Uterus (tissue), 4 donors: Measurements from ENCODE around the gene ARMC8. TPM values are rescaled to one million over a fixed set of nuclear protein-coding genes. Genes with fewer than 3 reads are reported as not detected.
"Not testable (repeated sequence)": the region's sequence is repeated elsewhere in the genome, so short reads cannot be mapped to it uniquely, and the experiment has no call there.

Source experiments
- DNase-seq, 2 donors: peaks; one replicate each; pipeline ENCODE4 v3.0.0-alpha.2; 2019 to 2020
- H3K27ac ChIP-seq, 2 donors: fragments of 200-600 bp; sonication (generic); 1 replicate in 1 of 2; 2 replicates in 1 of 2; pipeline ENCODE4 v1.5.1; 2016 to 2018
- H3K27me3 ChIP-seq, 2 donors: fragments of 200-600 bp; sonication (generic); one replicate each; pipeline ENCODE4 v1.5.1; 2018 to 2019; ENCODE audit warnings: control low read depth in 1 of 2
- H3K36me3 ChIP-seq, 2 donors: fragments of 200-600 bp; sonication (generic); one replicate each; pipeline ENCODE4 v1.5.1; 2019; ENCODE audit warnings: control low read depth in 1 of 2
- H3K4me1 ChIP-seq, 2 donors: fragments of 200-600 bp; sonication (generic); one replicate each; pipeline ENCODE4 v1.5.1; 2018 to 2019; ENCODE audit warnings: control low read depth in 1 of 2
- H3K4me3 ChIP-seq, 2 donors: fragments of 200-600 bp; sonication (generic); 1 replicate in 1 of 2; 2 replicates in 1 of 2; pipeline ENCODE4 v1.5.1; 2018 to 2019; ENCODE audit warnings: mild to moderate bottlenecking in 1 of 2
- H3K9me3 ChIP-seq, 2 donors: fragments of 200-600 bp; sonication (generic); one replicate each; pipeline ENCODE4 v1.5.1; 2019; ENCODE audit warnings: control low read depth in 1 of 2
- POLR2A ChIP-seq, 2 donors: fragments of 450-650 bp; IDR thresholded peaks; one replicate each; pipeline ENCODE4 v1.6.1; 2016; ENCODE audit warnings: antibody characterized with exemption in 2 of 2, mild to moderate bottlenecking in 1 of 2, moderate library complexity in 1 of 2
- intact Hi-C: fragments of 100-400 bp; cut with DNase I; formaldehyde crosslinking; loops from one replicate; pipeline ENCODE4 v1.15.1; 2023; ENCODE audit warnings: low total_unique reads
- total RNA-seq, 4 donors: library from RNA; depleted of rRNA in 3 of 4; stranded (reverse); fragments of >200 nt in 3 of 4; gene quantifications; one replicate each; pipeline versions ENCODE4 v1.1.0 to v1.2.4, GENCODE V29; 2014 to 2023
- TF ChIP-seq, protein P1 (sequence below), 4 experiments: fragments of 200-600 bp in 2 of 4; fragments of 450-650 bp in 2 of 4; sonication (generic) in 2 of 4; IDR thresholded peaks; one replicate each; pipeline ENCODE4 v1.5.1; 2016 to 2019; ENCODE audit warnings: antibody characterized with exemption in 4 of 4, mild to moderate bottlenecking in 2 of 4, moderate library complexity in 1 of 4
- donor health status: DM: yes; HTN: yes; CAD: no.

The ARMC8 gene
- 10 to 100 TPM; 38.7 to 85.1 (median 64.6) TPM for total RNA-seq

DNA sequence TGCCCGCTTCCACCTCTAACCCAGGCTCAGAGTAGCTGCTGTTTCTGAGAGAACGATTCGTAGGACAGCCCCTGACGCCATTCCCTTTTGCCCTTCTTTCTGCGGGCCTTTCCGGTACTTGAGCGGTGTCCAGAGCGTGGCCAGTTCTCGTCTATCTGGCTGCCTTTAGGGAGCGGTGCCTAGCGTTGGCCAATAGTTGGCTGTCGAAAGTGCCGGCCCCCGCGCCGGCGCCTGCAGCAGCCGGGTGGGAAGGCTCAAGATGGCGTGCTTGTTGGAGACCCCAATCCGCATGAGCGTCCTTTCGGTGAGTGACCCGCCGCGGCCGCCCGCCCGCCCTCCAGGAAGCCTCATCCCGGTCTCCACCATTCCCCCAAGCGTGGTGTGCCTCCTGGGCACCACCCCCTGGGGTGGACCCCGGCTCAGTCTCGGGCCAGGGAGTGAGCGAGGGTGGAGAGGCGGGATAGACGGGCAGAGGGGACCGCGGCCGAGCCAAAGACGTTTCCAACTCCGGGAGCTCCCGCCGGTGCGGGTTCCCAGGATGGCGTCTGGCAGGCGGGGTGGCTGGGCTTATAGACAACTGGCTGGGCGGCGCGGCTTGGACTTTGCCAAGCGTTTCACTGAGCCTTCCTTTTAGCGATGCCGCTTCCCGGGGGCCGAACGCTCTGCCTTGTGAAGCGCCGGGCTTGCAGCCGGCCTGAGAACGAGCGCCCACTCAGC lies at the start of gene ARMC8:
ARMC8 (plus strand) TSS at position 6 of the 717 bp plus-strand sequence; CDS start at position 260, 254 bp downstream.
- Histone ChIP-seq H3K27ac (peak within 1 kb of the TSS; percentile 89 to 94), H3K36me3 (no peaks in the 10 kb centered on the region), H3K4me3 (peak within 1 kb of the TSS; percentile 78 to 96), H3K4me1 (peaks cover 0 to 4% of the 10 kb centered on the region in 2 donors), H3K27me3 (no peaks in the 10 kb centered on the region), H3K9me3 (no peaks in the 10 kb centered on the region)
- peak; percentile 25 to 49 for DNase-seq
- peak; percentile 64 to 65 for TF ChIP-seq POLR2A (IDR thresholded peaks at IDR 0.05)
- TF ChIP-seq, protein P1, sequence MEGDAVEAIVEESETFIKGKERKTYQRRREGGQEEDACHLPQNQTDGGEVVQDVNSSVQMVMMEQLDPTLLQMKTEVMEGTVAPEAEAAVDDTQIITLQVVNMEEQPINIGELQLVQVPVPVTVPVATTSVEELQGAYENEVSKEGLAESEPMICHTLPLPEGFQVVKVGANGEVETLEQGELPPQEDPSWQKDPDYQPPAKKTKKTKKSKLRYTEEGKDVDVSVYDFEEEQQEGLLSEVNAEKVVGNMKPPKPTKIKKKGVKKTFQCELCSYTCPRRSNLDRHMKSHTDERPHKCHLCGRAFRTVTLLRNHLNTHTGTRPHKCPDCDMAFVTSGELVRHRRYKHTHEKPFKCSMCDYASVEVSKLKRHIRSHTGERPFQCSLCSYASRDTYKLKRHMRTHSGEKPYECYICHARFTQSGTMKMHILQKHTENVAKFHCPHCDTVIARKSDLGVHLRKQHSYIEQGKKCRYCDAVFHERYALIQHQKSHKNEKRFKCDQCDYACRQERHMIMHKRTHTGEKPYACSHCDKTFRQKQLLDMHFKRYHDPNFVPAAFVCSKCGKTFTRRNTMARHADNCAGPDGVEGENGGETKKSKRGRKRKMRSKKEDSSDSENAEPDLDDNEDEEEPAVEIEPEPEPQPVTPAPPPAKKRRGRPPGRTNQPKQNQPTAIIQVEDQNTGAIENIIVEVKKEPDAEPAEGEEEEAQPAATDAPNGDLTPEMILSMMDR (IDR thresholded peaks at IDR 0.05), result peak in 1 of 4 experiments; percentile 14
- intact Hi-C loops, result no loop called here

DNA sequence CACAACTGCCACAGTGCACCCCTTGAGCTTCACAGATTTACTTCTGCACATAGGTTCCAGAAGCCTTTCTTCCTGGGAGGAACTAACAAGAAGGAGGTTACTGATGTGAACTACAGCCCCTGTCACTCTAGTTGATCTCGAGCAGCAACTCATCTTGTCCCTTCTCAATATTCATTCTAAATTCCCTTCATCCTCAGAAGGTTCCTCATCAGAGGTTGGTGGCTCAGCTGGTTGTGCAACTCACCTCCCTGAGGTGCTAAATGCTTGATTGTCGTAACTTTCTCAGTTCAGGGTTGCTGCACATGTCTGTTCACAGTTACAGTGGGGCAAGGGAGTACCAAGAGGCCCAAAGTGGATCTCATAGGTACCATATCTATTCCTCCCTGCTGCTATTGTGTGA lies 49.2 kb upstream of the ARMC8 start:
- DNase-seq, result no peak
- no peaks in the 10 kb centered on the region for H3K27me3 ChIP-seq
- no peaks in the 10 kb centered on the region for H3K9me3 ChIP-seq
- H3K36me3 ChIP-seq, result no peaks in the 10 kb centered on the region
- no peak overlapping the region for H3K4me3 ChIP-seq
- TF ChIP-seq POLR2A (IDR thresholded peaks at IDR 0.05), result no peak
- TF ChIP-seq, protein P1 (IDR thresholded peaks at IDR 0.05), result no peak
- no peak overlapping the region for H3K27ac ChIP-seq
- no peaks in the 10 kb centered on the region for H3K4me1 ChIP-seq
- intact Hi-C loops, result no loop called here

GRCh38 chr3:138139691-138140090 lies 47.4 kb upstream of the ARMC8 start:
- H3K4me1 ChIP-seq, result no peaks in the 10 kb centered on the region
- H3K27me3 ChIP-seq, result no peaks in the 10 kb centered on the region
- intact Hi-C loops, result no loop called here
- TF ChIP-seq POLR2A (IDR thresholded peaks at IDR 0.05), result no peak
- TF ChIP-seq, protein P1 (IDR thresholded peaks at IDR 0.05), result no peak
- H3K4me3 ChIP-seq, result no peak overlapping the region
- H3K9me3 ChIP-seq, result no peaks in the 10 kb centered on the region
- no peak for DNase-seq
- H3K27ac ChIP-seq, result no peak overlapping the region
- H3K36me3 ChIP-seq, result no peaks in the 10 kb centered on the region

DNA sequence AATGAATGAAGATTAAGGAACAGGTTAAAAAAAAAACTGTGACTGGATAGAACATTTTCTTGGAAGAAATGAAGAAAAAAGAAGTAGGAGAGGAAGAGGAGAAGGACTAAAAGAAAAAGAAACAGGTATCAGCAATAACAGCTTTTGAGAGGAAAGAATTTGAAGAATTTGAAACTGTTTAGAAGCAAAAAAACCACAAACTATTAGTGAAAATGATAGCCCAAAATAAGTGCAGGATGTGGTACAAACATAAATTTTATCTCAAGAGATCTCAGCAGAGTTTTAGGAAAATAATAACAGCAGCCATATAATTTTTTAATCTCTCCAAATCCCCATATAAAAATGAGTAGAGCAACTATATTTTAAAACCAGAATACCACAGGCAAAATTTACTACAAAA lies 46.2 kb upstream of the ARMC8 start:
- Histone ChIP-seq H3K9me3 (no peaks in the 10 kb centered on the region), H3K36me3 (no peaks in the 10 kb centered on the region), H3K4me3 (no peak overlapping the region), H3K27me3 (no peaks in the 10 kb centered on the region), H3K27ac (no peak overlapping the region), H3K4me1 (no peaks in the 10 kb centered on the region)
- intact Hi-C loops, result no loop called here
- TF ChIP-seq, protein P1 (IDR thresholded peaks at IDR 0.05), result no peak
- TF ChIP-seq POLR2A (IDR thresholded peaks at IDR 0.05), result no peak
- no peak for DNase-seq

- H3K4me1 ChIP-seq, H3K9me3 ChIP-seq, H3K27ac ChIP-seq, H3K36me3 ChIP-seq, H3K27me3 ChIP-seq, intact Hi-C loops, H3K4me3 ChIP-seq, DNase-seq: not testable (repeated sequence)
These were observed 44.9 kb upstream of the ARMC8 start for GRCh38 chr3:138142181-138142580.
